GM18951 (cell line): ENCODE measurements around the gene CAMTA1.

Source experiments
- POLR2A ChIP-seq: IDR thresholded peaks from 4 replicates; pipeline ENCODE4 v1.6.1; 2011; ENCODE audit warnings: mild to moderate bottlenecking; ENCODE audit not compliant: insufficient read length, insufficient read depth; ENCODE audit errors: extremely low read depth
- in situ Hi-C: fragments of 300-500 bp; cut with MboI; formaldehyde crosslinking; loops from one replicate; pipeline ENCODE4 v1.12.0; 2022; ENCODE audit warnings: low sequenced_read_pairs, mixed read lengths, inconsistent platforms; ENCODE audit not compliant: unreplicated experiment

Gene CAMTA1

DNA sequence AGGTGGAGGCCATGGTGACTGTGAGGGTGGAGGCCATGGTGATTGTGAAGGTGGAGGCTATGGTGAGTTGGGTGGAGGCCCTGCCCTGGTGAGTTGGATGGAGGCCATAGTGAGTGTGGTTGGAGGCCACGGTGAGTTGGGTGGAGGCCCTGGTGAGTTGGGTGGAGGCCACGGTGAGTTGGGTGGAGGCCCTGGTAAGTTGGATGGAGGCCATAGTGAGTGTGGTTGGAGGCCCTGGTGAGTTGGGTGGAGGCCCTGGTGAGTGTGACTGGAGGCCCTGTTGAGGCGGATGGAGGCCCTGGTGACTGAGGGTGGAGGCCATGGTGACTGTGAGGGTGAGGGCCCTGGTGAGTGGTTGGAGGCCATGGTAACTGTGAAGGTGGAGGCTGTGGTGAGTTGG, 860.9 kb downstream of the CAMTA1 start:
- TF ChIP-seq POLR2A: no peak
- in situ Hi-C loops: no loop called here

DNA sequence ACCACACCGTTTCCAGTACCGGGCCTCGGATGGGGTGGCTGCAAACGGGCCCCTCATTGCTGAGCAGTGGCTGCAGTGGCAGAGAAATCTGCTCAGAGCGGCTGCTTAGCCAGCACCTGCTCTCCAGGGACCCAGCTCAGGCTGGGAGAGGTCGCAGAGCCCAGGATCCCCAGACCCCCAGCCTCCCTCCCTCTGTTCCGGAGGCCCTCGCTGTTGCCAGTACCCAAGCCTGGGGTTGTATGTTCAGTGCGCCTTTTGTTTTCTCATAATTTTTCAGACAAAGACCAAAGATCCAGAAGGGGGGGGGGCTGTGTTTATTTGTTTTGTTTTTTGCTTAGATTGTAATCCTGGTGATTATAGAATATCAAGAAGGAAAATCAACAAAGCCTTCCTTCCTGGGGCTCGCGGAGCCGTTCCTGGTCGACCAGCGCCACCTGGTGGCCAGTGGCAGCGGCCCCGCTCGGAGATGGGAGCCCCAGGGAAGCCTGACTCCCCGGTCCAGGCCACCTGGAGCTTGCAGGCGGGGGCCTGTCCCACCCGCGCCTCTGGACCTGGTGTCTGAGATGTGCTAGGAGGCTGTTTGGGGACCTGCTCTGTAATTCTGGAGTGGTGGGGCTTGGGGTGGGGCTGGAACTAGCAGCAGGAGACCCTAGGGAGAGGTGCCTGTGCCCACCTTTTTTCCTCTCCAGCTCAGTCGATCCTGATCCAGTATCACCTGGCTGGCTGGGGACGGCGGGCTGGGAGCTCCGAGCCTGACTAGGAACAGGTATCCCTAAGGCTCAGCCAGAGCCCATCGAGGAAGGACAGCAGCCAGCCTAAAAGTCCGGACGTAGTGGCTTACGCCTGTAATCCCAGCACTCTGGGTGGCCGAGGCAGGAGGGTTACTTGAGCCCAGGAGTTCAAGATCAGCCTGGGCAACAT, 862.0 kb downstream of the CAMTA1 start:
- in situ Hi-C loops: no loop called here
- no peak for TF ChIP-seq POLR2A

DNA sequence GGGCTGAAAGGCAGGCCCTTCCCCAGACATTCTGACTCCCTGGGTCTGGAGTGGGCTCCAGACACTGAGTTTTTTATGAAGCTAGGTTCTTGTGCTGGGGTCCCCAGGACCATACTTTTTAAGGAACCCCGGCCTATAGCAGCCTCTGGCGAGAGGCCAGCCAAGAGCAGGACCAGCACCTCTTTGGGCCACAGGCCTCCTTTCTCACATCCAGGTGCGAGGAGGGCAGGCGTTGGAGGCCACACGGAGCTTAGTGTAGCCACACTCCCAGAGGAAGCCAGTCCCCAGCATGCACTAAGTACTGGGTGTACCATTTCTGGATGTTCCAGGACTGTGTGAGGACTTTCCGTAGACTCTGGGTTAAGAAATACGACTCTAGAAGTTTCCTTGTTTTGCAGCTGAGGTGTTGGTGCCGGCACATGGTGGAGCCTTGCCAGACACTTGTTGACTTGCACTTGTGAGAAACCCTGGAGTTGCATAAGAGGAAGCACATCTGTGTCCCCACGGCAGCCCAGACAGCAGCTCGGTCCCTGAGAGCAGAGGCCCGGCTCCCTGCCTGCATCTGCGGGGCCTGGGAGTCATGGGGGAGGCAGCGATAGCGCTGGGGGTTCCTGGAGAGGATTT, 863.6 kb downstream of the CAMTA1 start:
- in situ Hi-C loops: no loop called here
- no peak for TF ChIP-seq POLR2A

DNA sequence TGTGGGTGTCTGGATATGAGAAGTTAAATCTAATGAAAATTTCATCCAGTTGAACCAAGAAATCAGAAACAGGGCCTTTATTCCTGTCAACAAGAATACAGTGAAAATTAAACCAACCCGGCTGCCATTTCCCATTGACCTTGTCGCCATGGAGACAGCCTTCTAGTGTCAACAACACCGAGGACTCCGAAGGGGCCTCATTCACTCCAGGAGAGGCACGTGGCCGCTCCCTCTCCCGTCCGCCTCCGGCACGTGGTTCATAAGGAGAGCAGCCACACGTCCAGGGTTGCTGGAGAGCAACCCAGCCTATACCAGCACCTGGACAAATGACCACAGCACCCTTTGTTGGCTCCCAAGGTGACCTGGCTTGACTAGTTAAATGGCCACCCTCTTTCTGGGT, 865.5 kb downstream of the CAMTA1 start:
- in situ Hi-C loops: no loop called here
- TF ChIP-seq POLR2A: no peak

DNA sequence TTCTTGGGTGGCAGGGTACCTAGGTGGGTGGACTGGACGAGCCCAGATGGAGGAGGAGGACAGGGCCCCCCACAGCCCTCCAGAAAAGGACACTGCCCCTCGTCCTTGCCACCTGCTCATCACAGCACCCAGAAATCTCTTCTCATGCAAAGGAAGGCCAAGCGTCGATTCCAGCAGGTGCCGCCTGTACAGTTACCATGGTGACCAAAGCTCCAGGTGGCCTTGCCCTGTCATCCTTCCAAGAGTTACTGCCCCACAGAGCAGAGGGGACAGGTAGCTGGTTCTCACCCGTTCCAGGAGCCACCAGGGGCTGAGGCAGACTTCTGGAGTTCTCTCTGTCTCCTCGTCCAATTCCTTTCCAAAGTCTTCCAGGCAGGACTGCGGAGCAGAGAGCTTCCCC, 865.9 kb downstream of the CAMTA1 start:
- no peak for TF ChIP-seq POLR2A
- in situ Hi-C loops: no loop called here

DNA sequence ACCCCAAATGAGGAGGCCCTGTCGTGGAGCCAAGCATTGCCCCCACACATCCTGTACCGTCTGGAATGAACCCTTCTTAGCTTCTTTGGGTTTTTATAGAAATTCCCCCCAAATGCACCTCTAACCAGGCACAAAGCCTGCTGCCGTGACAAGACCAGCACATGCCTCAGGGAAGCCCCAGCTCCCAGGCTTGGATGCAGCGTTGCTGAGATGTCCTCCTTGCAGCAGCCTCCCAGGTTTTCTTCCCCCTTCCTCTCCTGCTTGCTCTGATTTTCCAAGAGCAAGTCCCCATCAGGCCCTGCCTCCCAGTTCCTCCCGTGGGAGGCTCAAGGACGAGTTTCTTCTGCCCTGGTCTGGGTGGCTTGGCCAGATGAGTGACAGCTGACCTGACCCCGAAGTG, 866.8 kb downstream of the CAMTA1 start:
- in situ Hi-C loops: no loop called here
- no peak for TF ChIP-seq POLR2A

DNA sequence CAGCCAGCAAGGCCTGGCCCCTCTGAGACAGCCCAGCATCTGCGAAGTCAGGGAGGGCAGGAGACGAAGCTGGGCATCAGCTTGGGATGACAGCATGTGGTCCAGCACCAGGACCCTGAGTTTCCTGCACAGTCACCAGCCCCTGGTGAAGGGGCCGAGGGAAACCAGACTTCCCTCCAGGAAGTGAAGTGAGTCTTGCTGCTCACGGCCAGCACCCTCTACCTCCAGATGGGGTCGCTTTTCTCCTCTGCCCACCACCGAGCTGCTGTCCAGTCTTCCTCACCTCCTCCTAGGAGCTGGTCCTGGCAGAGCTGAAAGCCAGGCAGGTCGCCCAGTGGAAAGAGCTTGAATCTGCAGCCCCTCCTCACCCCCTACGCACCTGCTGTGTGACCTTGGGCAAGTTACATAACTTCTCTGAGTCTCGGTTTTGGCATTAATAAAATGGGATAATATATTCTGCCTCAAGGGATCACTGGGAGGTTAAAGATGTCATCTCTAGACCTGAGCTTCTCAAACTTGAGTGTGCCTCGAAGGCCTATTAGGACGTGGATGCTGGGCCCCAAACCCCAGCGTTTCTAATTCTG, 867.4 kb downstream of the CAMTA1 start:
- in situ Hi-C loops: no loop called here
- no peak for TF ChIP-seq POLR2A

DNA sequence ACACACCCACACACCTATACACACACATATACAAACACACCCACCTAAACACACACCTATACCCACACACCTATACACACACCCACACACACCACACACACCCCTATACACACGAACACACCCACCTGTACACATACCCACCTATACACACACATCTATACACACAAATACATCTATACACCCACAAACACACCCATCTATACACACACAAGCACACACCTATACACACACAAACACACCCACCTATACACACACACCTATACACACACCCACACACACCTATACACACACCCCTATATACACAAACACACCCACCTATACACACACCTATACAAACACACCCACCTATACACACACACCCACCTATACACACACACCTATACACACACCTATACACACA, 869.5 kb downstream of the CAMTA1 start:
- in situ Hi-C loops: no loop called here
- TF ChIP-seq POLR2A: no peak

DNA sequence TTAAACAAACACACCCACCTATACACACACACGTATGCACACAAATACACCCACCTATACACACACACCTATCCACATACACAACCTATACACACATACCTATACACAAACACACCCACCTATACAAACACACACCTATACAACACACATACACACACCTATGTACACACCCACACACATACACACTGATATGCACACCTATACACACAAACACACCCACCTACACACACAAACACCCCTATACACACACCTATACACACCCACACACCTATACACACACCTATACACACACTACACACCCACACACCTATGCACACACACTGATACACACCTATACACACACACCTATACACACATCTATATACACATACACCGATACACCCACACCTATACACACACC, 870.1 kb downstream of the CAMTA1 start:
- in situ Hi-C loops: no loop called here
- TF ChIP-seq POLR2A: no peak

DNA sequence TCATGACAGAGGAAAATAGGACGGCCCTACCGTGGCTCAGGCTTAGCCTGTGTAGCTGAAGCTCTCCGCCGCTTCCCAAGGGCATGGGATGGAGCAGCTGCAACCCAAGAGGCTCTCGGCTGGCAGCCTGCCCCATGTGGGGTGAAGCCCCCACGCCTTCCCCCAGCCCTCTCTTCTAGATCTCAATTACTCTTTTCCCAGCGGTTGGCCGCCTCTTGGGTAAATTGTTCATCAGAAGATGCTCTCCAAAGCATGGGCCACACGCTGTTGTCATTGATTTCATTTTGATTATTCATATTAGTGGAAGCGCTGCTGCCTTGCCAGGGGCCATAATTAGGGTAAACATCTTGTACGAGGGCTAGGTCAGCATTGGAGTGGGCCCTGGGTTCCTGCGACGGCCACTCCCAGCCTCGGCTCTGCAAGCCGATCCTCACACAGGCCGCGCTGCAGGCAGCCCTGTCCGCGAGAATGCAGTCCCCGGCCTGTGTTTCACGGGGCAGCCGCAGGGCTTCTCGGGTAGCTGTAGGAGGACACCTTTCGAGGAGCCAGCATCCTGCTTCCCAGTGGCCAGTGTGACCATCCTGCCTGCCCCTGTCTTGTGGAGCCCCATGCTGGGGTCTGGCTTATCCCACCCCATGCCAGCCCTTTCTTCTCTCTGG, 871.4 kb downstream of the CAMTA1 start:
- TF ChIP-seq POLR2A: no peak
- in situ Hi-C loops: no loop called here

DNA sequence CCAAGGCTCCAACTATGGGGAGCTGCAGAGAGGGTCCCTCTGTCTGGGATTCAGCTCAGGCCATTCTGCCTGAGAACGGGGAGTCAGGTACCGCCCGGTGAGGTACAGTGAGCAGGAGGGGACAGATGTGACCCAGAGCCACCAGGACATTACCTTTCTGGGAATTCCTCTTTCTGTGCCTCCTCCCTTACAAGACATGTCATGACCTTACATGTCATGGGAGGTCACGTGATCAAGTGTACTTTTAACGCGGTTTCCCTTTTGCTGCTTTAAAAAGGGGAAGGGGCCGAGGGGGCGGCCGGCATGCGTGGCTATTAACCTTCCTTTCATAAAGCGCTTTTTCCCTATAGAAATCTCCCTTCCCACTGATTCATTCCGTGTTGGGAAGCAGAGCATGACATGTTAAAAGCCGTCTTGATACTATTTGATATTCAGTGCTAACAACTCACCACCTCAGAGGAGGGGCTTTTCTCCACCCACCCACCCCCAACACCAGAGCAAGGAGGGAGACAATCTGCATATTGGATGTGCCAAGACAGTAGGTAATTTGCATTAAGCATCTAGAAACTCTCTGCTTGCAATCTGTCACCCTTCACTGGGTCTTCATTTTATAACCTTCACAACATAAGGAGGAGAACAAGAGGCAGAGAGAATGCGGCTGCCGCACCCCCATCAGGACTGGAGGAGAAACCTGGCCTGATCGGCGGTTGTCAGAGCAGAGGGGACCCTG, 872.2 kb downstream of the CAMTA1 start:
- in situ Hi-C loops: no loop called here
- TF ChIP-seq POLR2A: no peak

DNA sequence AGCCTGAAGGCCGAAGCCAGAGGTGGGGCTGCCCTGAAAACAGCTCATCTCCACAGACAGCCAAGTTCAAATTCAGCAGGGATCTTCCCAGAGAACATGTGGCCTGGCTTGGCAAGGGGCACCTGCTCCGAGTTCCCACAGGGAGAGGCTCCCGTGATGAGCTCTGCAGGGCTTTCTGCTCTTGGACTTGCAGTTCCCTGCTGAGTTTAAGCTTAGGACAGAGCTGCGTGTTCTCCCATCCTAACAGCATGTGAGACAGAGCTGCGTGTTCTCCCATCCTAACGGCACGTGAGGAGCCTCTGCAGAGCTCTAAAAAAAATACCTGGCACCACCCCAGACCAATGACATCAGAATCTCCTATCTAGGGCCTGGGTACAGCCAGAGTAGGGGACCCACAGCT, 872.8 kb downstream of the CAMTA1 start:
- in situ Hi-C loops: no loop called here
- TF ChIP-seq POLR2A: no peak

DNA sequence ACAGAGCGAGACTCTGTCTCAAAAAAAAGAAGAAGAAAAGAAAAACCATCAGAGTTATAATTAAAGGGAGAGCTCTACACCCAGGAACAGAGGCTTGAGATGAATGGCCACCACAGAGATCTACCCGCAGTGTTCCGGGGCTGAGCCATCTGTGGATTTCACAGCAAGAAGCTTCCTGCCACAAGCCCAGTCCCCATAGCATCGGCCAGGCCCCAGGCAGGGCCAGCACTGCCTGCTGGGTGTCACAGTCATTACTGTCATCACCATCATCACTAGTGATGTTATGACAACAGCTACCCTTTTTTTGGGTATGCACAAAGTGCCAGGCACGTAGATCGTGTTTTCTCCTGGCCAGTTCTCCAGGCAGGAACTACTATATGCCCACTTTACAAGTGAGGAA, 874.3 kb downstream of the CAMTA1 start:
- in situ Hi-C loops: no loop called here
- no peak for TF ChIP-seq POLR2A
